K562 (cell line): ENCODE data around the gene ZNF620. TPM values are rescaled to one million over a fixed set of nuclear protein-coding genes. Genes with fewer than 3 reads are reported as not detected.

ENCODE experiments used
- BCL6 ChIP-seq: fragments of 250-450 bp; sonication (Bioruptor Pico); IDR thresholded peaks from 2 replicates; pipeline ENCODE4 v1.4.0; 2020
- C11orf30 ChIP-seq: fragments of 450-650 bp; IDR thresholded peaks from 2 replicates; pipeline ENCODE4 v1.6.1; 2016; ENCODE audit warnings: low read depth, mild to moderate bottlenecking
- CBFA2T3 ChIP-seq: fragments of 450-650 bp; IDR thresholded peaks from 2 replicates; pipeline ENCODE4 v1.6.1; 2017
- CUX1 ChIP-seq: fragments of 200-800 bp; sonication (Bioruptor generic); IDR thresholded peaks from 2 replicates; pipeline ENCODE4 v1.6.1; 2016; ENCODE audit warnings: missing genetic modification characterization, missing compliant biosample characterization
- FOXJ3 ChIP-seq: sonication (generic); formaldehyde crosslinking; IDR thresholded peaks from 2 replicates; pipeline ENCODE4 v1.4.0; 2020; ENCODE audit warnings: mild to moderate bottlenecking, missing genetic modification reagents
- GTF2A2 ChIP-seq: IDR thresholded peaks from 2 replicates; pipeline ENCODE4 v1.6.1; 2016; ENCODE audit warnings: mild to moderate bottlenecking, missing genetic modification characterization, missing compliant biosample characterization
- KAT8 ChIP-seq: fragments of 450-650 bp; IDR thresholded peaks from 2 replicates; pipeline ENCODE4 v1.6.1; 2016; ENCODE audit warnings: low read depth, mild to moderate bottlenecking
- KLF6 ChIP-seq: fragments of 250-450 bp; sonication (Bioruptor Pico); IDR thresholded peaks from 2 replicates; pipeline ENCODE4 v1.4.0; 2020; ENCODE audit warnings: mild to moderate bottlenecking, moderate library complexity, borderline replicate concordance
- MAX ChIP-seq: sonication (generic); formaldehyde crosslinking; IDR thresholded peaks from 2 replicates; pipeline ENCODE4 v1.9.0; 2022; ENCODE audit warnings: mild to moderate bottlenecking, missing genetic modification reagents
- MED1 ChIP-seq: sonication (generic); formaldehyde crosslinking; IDR thresholded peaks from 2 replicates; pipeline ENCODE4 v1.8.1; 2023; ENCODE audit warnings: missing genetic modification reagents, borderline replicate concordance
- NONO ChIP-seq, 2 experiments: fragments of 200-400 bp in 1 of 2; fragments of 450-650 bp in 1 of 2; formaldehyde crosslinking in 1 of 2; IDR thresholded peaks; 2 replicates each; pipeline ENCODE4 v1.6.1; 2017; ENCODE audit warnings: low read depth in 2 of 2, mild to moderate bottlenecking in 2 of 2, moderate library complexity in 2 of 2, low read length in 1 of 2
- PCBP1 ChIP-seq: fragments of 200-400 bp; formaldehyde crosslinking; IDR thresholded peaks from 2 replicates; pipeline ENCODE4 v1.6.1; 2018; ENCODE audit warnings: mild to moderate bottlenecking, low read depth, low read length; ENCODE audit not compliant: poor library complexity, severe bottlenecking
- PREB ChIP-seq: sonication (generic); formaldehyde crosslinking; IDR thresholded peaks from 2 replicates; pipeline ENCODE4 v1.8.1; 2023; ENCODE audit warnings: mild to moderate bottlenecking, missing genetic modification reagents
- PYGO2 ChIP-seq: fragments of 450-650 bp; IDR thresholded peaks from 2 replicates; pipeline ENCODE4 v1.6.1; 2016; ENCODE audit warnings: mild to moderate bottlenecking, missing genetic modification characterization, moderate library complexity, missing compliant biosample characterization
- RBM14 ChIP-seq: fragments of 200-400 bp; formaldehyde crosslinking; IDR thresholded peaks from 2 replicates; pipeline ENCODE4 v1.6.1; 2018; ENCODE audit warnings: low read depth, mild to moderate bottlenecking, low read length, moderate library complexity, borderline replicate concordance; ENCODE audit not compliant: insufficient read depth
- SMARCA4 ChIP-seq: fragments of 450-650 bp; IDR thresholded peaks from 2 replicates; pipeline ENCODE4 v1.6.1; 2016
- SMARCE1 ChIP-seq: fragments of 450-650 bp; IDR thresholded peaks from 2 replicates; pipeline ENCODE4 v1.7.1; 2016; ENCODE audit warnings: mild to moderate bottlenecking
- TCF7 ChIP-seq: sonication (generic); IDR thresholded peaks from 2 replicates; pipeline ENCODE4 v1.6.1; 2016; ENCODE audit warnings: antibody characterized with exemption, borderline replicate concordance
- ZNF583 ChIP-seq: fragments of 250-450 bp; sonication (Bioruptor Pico); IDR thresholded peaks from 2 replicates; pipeline ENCODE4 v1.4.0; 2020
- ZNF830 ChIP-seq: fragments of 250-450 bp; sonication (Bioruptor Pico); IDR thresholded peaks from 2 replicates; pipeline ENCODE4 v1.5.0; 2021; ENCODE audit warnings: mild to moderate bottlenecking
- polyA plus RNA-seq, 8 experiments: library from polyadenylated mRNA; depleted of rRNA in 4 of 8; stranded (reverse) in 5 of 8; unstranded in 3 of 8; fragments of >200 nt; fragmentation: Nextera tagmentation in 2 of 8; fragmentation: Illumina TruSeq in 1 of 8; extraction: Ambion mirVana in 2 of 8; extraction: Trizol in 1 of 8; gene quantifications; 2 replicates each; pipeline versions ENCODE4 v1.2.1 to v1.2.3, GENCODE V29; 2011 to 2014; ENCODE audit warnings: inconsistent platforms in 1 of 8, missing spikeins in 1 of 8
- total RNA-seq, 7 experiments: library from RNA; depleted of rRNA in 6 of 7; stranded (reverse); fragments of >200 nt in 6 of 7; fragmentation: Illumina TruSeq in 2 of 7; extraction: Trizol in 2 of 7; gene quantifications; 2 replicates each; pipeline versions ENCODE4 v1.2.1 to v1.2.3, GENCODE V29; 2011 to 2021; ENCODE audit warnings: low replicate concordance in 1 of 7

The ZNF620 gene
- total and polyA plus RNA-seq, 9 of the 15 experiments (the other 6 are each of a cell fraction or from before 2014, with no cell fraction given): 1.2 to 5.5 (median 3.3) TPM

GRCh38 chr3:40524568-40525285 lies 18.9 kb downstream of the ZNF620 start, which contains the start of gene ZNF621 (continued):
- no peak; the same call in 1 of the 2 replicates for TF ChIP-seq KLF6
- no peak for TF ChIP-seq PREB (CRISPR knock-in tag)
- peak; percentile 93 for TF ChIP-seq PCBP1
- TF ChIP-seq NONO (IDR thresholded peaks at IDR 0.05; ENCODE audit: low read depth in 2 of 2, low read length in 1 of 2): peak; percentile 75 to 88; a peak in 2 of 4 replicates
- no peak for TF ChIP-seq MED1 (CRISPR knock-in tag)
- no peak; the same call in 1 of the 2 replicates for TF ChIP-seq KAT8
- no peak for TF ChIP-seq SMARCA4
- TF ChIP-seq CBFA2T3: no peak
- TF ChIP-seq MAX (CRISPR knock-in tag): peak; percentile 83
- no peak for TF ChIP-seq FOXJ3
- TF ChIP-seq GTF2A2 (tag): peak; percentile 76
- TF ChIP-seq BCL6: no peak
- TF ChIP-seq ZNF830 (CRISPR knock-in tag): peak; percentile 67; the same call in 1 of the 2 replicates
- TF ChIP-seq SMARCE1: no peak
- TF ChIP-seq C11orf30: peak; percentile 64
- 0 out of 2 replicates have a peak, but pooled peaks have one; percentile 64 for TF ChIP-seq ZNF583 (CRISPR knock-in tag)
- TF ChIP-seq PYGO2: no peak
- no peak for TF ChIP-seq RBM14
- TF ChIP-seq TCF7: 0 out of 2 replicates have a peak, but pooled peaks have one; percentile 53
- no peak for TF ChIP-seq CUX1 (CRISPR knock-in tag)
